HepG2 (cell line): ENCODE data around the gene HBB. TPM values are rescaled to one million over a fixed set of nuclear protein-coding genes. Genes with fewer than 3 reads are reported as not detected.

ENCODE experiments used
- ATAC-seq: fragments of 200-7000 bp; cut with Tn5 transposase; 3 replicates; pipeline ENCODE4 v1.9.1; 2020; ENCODE audit warnings: mild to moderate bottlenecking, moderate library complexity
- BruUV-seq: library from RNA; stranded (reverse); fragments of 400-500 nt; replicated peaks from 2 replicates; lab custom pipeline; 2021; lab: Mats Ljungman, UMichigan
- CTCF ChIA-PET: fragments of 300-600 bp; formaldehyde crosslinking; extraction: SDS; loops from one replicate; lab custom pipeline; 2021; ENCODE audit warnings: low total read pairs, inconsistent platforms, low intra/inter-chr PET ratio; lab: Yijun Ruan, JAX
- POLR2A ChIA-PET: fragments of 350-600 bp; sonication (Branson Sonifier 250); formaldehyde crosslinking; loops from one replicate; lab custom pipeline; 2020; ENCODE audit warnings: antibody characterized with exemption, inconsistent platforms; lab: Yijun Ruan, JAX
- DNase-seq: peaks from one replicate; pipeline ENCODE4 v3.0.0-alpha.2; 2015; ENCODE audit warnings: low spot score
- FAIRE-seq: peaks from 3 replicates; lab custom pipeline; 2011; peaks lifted over from hg19 to GRCh38; lab: Jason Lieb, UNC
- H2AFZ ChIP-seq: one replicate; pipeline ENCODE4 v1.6.1; 2011; ENCODE audit warnings: low read length, inconsistent platforms
- H3K27ac ChIP-seq: fragments of 300-600 bp; 3 replicates; pipeline ENCODE4 v1.8.0; 2011; ENCODE audit warnings: mixed run types, mild to moderate bottlenecking, mixed read lengths, low read length, inconsistent platforms; ENCODE audit not compliant: insufficient read depth; ENCODE audit errors: extremely low read length
- H3K27me3 ChIP-seq, 2 experiments: fragments of 200-600 bp in 1 of 2; 2 replicates in 1 of 2; 3 replicates in 1 of 2; pipeline versions ENCODE4 v1.6.0 to v1.8.0; 2011; ENCODE audit warnings: low read length in 2 of 2, mild to moderate bottlenecking in 2 of 2, moderate library complexity in 2 of 2, inconsistent platforms in 1 of 2; ENCODE audit not compliant: insufficient read depth in 2 of 2, control insufficient read depth in 1 of 2
- H3K36me3 ChIP-seq, 2 experiments: fragments of 200-600 bp in 1 of 2; replicated peaks in 1 of 2; 2 replicates in 1 of 2; 3 replicates in 1 of 2; pipeline versions ENCODE4 v1.5.1 to v1.8.0; 2011; ENCODE audit warnings: low read length in 2 of 2, inconsistent platforms in 1 of 2; ENCODE audit not compliant: insufficient read depth in 2 of 2, control insufficient read depth in 1 of 2
- H3K4me1 ChIP-seq: 2 replicates; pipeline ENCODE4 v1.5.1; 2012; ENCODE audit warnings: low read length, inconsistent platforms; ENCODE audit not compliant: insufficient read depth
- H3K4me2 ChIP-seq: 2 replicates; pipeline ENCODE4 v1.6.0; 2011; ENCODE audit warnings: low read depth, low read length, inconsistent platforms
- H3K4me3 ChIP-seq, 3 experiments: fragments of 200-600 bp in 1 of 3; sonication (generic), shearing (Covaris generic) in 1 of 3; replicated peaks in 1 of 3; 2 replicates each; pipeline ENCODE4 v1.5.1; 2011 to 2016; ENCODE audit warnings: low read length in 3 of 3, inconsistent platforms in 2 of 3, low read depth in 2 of 3, mild to moderate bottlenecking in 2 of 3, control low read depth in 1 of 3, mixed read lengths in 1 of 3; ENCODE audit not compliant: insufficient read depth in 1 of 3
- H3K79me2 ChIP-seq: one replicate; pipeline ENCODE4 v1.6.1; 2011; ENCODE audit warnings: low read length, inconsistent platforms; ENCODE audit not compliant: insufficient read depth
- H3K9ac ChIP-seq: 2 replicates; pipeline ENCODE4 v1.6.0; 2011; ENCODE audit warnings: mild to moderate bottlenecking, low read depth, low read length, inconsistent platforms; ENCODE audit not compliant: insufficient read depth
- H3K9me3 ChIP-seq: 2 replicates; pipeline ENCODE4 v1.5.1; 2012; ENCODE audit warnings: mild to moderate bottlenecking, low read length
- H4K20me1 ChIP-seq: 2 replicates; pipeline ENCODE4 v1.6.0; 2011; ENCODE audit warnings: inconsistent platforms, mild to moderate bottlenecking, low read length, moderate library complexity; ENCODE audit not compliant: insufficient read depth
- EHMT2 ChIP-seq: fragments of 200-600 bp; sonication (generic); IDR thresholded peaks from 2 replicates; pipeline ENCODE4 v1.7.0; 2017; ENCODE audit warnings: antibody characterized with exemption, low read depth, low read length, borderline replicate concordance
- TMF1 ChIP-seq: sonication (generic); formaldehyde crosslinking; IDR thresholded peaks from 2 replicates; pipeline ENCODE4 v1.8.1; 2022; ENCODE audit warnings: low read depth, missing genetic modification reagents
- WGBS: methylation state at CpG from one replicate; pipeline ENCODE4 v1.1.6; 2017; ENCODE audit warnings: low lambda C conversion rate; 5-methylcytosine and 5-hydroxymethylcytosine counted together
- in situ Hi-C: cut with HindIII; loops from 2 replicates; pipeline ENCODE4 v1.10.0; 2017; ENCODE audit warnings: low pct_unique_long_range_greater_than_20kb; ENCODE audit not compliant: extremely low pct_ligation_motif_present
- intact Hi-C: fragments of 100-400 bp; cut with micrococcal nuclease; formaldehyde crosslinking; loops from one replicate; pipeline ENCODE4 v1.10.0; 2022; ENCODE audit not compliant: unreplicated experiment
- polyA plus RNA-seq, 8 experiments: library from polyadenylated mRNA; depleted of rRNA in 3 of 8; stranded (reverse) in 7 of 8; unstranded in 1 of 8; fragments of >200 nt; fragmentation: Illumina TruSeq in 4 of 8; extraction: Trizol in 4 of 8; gene quantifications; 2 replicates each; pipeline versions ENCODE4 v1.2.1 to v1.2.3, GENCODE V29; 2011 to 2016; ENCODE audit warnings: low read depth in 4 of 8, missing spikeins in 1 of 8, mixed read lengths in 1 of 8; ENCODE audit not compliant: insufficient read depth in 1 of 8
- total RNA-seq, 5 experiments: library from RNA; depleted of rRNA; stranded (reverse); fragments of >200 nt; fragmentation: Illumina TruSeq; extraction: Trizol; gene quantifications; 2 replicates each; pipeline ENCODE4 v1.2.3, GENCODE V29; 2016; ENCODE audit warnings: low read depth in 1 of 5
- TF ChIP-seq, protein P1 (sequence below): IDR thresholded peaks from 2 replicates; pipeline ENCODE4 v1.6.1; 2016; ENCODE audit warnings: missing biosample characterization, missing genetic modification reagents, low read depth
- TF ChIP-seq, protein P2 (sequence below): sonication (generic); formaldehyde crosslinking; IDR thresholded peaks from 2 replicates; pipeline ENCODE4 v1.4.0; 2020; ENCODE audit warnings: missing genetic modification reagents
- TF ChIP-seq, protein P3 (sequence below): sonication (generic); formaldehyde crosslinking; IDR thresholded peaks from 2 replicates; pipeline ENCODE4 v1.4.0; 2020; ENCODE audit warnings: missing genetic modification reagents
- TF ChIP-seq, protein P4 (sequence below): sonication (generic); formaldehyde crosslinking; IDR thresholded peaks from 2 replicates; pipeline ENCODE4 v1.5.0; 2020; ENCODE audit warnings: mild to moderate bottlenecking, missing genetic modification reagents, borderline replicate concordance
- TF ChIP-seq, protein P5 (sequence below): sonication (generic); formaldehyde crosslinking; IDR thresholded peaks from 2 replicates; pipeline ENCODE4 v1.4.0; 2020; ENCODE audit warnings: missing genetic modification reagents

Gene HBB
- total and polyA plus RNA-seq, 2 of the 13 experiments (the other 11 are each of a cell fraction or from before 2014, with no cell fraction given), result not detected

DNA sequence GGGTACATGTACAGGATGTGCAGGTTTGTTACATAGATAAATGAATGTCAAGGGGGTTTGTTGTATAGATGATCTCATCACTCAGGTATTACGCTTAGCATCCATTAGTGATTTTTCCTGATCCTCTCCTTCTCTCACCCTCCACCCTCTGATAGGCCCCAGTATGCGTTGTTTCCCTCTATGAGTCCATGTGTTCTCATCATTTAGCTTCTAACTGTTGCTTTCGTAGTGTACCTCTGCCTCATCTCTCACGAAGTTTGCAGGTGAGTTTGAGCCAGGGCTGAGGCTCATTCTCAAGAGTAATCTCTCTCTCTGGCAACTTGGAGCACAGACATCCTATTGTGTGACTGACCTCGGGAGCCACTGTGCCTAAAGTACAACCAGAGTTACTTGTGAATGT is 47.5 kb upstream of the HBB start:
- Histone ChIP-seq H3K27me3 (no peaks in the 10 kb centered on the region), H3K9ac (no peak overlapping the region), H3K27ac (no peak overlapping the region), H3K36me3 (no peaks in the 10 kb centered on the region), H3K79me2 (no peaks in the 10 kb centered on the region), H3K9me3 (no peaks in the 10 kb centered on the region), H3K4me1 (no peaks in the 10 kb centered on the region), H3K4me3 (no peak overlapping the region), H4K20me1 (no peaks in the 10 kb centered on the region), H2AFZ (no peak overlapping the region), H3K4me2 (no peak overlapping the region)
- WGBS, result 3% methylated on average over 5 of the region's 5 CpGs
- DNase-seq, result no peak
- BruUV-seq, result no TSS peak
- ChIA-PET CTCF (no interaction called here), POLR2A (no interaction called here)
- in situ Hi-C loops (no loop called here), intact Hi-C loops (no loop called here)
- no peak for FAIRE-seq
- no peak for ATAC-seq
- TF ChIP-seq TMF1 (CRISPR knock-in tag) (no peak), EHMT2 (no peak)
- TF ChIP-seq, protein P1, sequence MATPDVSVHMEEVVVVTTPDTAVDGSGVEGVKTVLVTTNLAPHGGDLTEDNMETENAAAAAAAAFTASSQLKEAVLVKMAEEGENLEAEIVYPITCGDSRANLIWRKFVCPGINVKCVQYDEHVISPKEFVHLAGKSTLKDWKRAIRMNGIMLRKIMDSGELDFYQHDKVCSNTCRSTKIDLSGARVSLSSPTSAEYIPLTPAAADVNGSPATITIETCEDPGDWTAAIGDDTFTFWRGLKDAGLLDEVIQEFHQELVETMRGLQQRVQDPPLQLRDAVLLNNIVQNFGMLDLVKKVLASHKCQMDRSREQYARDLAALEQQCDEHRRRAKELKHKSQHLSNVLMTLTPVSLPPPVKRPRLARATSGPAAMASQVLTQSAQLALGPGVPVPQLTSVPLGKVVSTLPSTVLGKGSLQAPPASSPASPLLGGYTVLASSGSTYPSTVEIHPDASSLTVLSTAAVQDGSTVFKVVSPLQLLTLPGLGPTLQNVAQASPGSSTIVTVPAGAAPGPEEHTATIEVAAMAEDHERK, result no peak
- TF ChIP-seq, protein P2, sequence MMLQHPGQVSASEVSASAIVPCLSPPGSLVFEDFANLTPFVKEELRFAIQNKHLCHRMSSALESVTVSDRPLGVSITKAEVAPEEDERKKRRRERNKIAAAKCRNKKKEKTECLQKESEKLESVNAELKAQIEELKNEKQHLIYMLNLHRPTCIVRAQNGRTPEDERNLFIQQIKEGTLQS (CRISPR knock-in tag), result no peak
- TF ChIP-seq, protein P3, sequence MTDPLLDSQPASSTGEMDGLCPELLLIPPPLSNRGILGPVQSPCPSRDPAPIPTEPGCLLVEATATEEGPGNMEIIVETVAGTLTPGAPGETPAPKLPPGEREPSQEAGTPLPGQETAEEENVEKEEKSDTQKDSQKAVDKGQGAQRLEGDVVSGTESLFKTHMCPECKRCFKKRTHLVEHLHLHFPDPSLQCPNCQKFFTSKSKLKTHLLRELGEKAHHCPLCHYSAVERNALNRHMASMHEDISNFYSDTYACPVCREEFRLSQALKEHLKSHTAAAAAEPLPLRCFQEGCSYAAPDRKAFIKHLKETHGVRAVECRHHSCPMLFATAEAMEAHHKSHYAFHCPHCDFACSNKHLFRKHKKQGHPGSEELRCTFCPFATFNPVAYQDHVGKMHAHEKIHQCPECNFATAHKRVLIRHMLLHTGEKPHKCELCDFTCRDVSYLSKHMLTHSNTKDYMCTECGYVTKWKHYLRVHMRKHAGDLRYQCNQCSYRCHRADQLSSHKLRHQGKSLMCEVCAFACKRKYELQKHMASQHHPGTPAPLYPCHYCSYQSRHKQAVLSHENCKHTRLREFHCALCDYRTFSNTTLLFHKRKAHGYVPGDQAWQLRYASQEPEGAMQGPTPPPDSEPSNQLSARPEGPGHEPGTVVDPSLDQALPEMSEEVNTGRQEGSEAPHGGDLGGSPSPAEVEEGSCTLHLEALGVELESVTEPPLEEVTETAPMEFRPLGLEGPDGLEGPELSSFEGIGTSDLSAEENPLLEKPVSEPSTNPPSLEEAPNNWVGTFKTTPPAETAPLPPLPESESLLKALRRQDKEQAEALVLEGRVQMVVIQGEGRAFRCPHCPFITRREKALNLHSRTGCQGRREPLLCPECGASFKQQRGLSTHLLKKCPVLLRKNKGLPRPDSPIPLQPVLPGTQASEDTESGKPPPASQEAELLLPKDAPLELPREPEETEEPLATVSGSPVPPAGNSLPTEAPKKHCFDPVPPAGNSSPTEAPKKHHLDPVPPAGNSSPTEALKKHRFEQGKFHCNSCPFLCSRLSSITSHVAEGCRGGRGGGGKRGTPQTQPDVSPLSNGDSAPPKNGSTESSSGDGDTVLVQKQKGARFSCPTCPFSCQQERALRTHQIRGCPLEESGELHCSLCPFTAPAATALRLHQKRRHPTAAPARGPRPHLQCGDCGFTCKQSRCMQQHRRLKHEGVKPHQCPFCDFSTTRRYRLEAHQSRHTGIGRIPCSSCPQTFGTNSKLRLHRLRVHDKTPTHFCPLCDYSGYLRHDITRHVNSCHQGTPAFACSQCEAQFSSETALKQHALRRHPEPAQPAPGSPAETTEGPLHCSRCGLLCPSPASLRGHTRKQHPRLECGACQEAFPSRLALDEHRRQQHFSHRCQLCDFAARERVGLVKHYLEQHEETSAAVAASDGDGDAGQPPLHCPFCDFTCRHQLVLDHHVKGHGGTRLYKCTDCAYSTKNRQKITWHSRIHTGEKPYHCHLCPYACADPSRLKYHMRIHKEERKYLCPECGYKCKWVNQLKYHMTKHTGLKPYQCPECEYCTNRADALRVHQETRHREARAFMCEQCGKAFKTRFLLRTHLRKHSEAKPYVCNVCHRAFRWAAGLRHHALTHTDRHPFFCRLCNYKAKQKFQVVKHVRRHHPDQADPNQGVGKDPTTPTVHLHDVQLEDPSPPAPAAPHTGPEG (CRISPR knock-in tag), result no peak
- TF ChIP-seq, protein P4, sequence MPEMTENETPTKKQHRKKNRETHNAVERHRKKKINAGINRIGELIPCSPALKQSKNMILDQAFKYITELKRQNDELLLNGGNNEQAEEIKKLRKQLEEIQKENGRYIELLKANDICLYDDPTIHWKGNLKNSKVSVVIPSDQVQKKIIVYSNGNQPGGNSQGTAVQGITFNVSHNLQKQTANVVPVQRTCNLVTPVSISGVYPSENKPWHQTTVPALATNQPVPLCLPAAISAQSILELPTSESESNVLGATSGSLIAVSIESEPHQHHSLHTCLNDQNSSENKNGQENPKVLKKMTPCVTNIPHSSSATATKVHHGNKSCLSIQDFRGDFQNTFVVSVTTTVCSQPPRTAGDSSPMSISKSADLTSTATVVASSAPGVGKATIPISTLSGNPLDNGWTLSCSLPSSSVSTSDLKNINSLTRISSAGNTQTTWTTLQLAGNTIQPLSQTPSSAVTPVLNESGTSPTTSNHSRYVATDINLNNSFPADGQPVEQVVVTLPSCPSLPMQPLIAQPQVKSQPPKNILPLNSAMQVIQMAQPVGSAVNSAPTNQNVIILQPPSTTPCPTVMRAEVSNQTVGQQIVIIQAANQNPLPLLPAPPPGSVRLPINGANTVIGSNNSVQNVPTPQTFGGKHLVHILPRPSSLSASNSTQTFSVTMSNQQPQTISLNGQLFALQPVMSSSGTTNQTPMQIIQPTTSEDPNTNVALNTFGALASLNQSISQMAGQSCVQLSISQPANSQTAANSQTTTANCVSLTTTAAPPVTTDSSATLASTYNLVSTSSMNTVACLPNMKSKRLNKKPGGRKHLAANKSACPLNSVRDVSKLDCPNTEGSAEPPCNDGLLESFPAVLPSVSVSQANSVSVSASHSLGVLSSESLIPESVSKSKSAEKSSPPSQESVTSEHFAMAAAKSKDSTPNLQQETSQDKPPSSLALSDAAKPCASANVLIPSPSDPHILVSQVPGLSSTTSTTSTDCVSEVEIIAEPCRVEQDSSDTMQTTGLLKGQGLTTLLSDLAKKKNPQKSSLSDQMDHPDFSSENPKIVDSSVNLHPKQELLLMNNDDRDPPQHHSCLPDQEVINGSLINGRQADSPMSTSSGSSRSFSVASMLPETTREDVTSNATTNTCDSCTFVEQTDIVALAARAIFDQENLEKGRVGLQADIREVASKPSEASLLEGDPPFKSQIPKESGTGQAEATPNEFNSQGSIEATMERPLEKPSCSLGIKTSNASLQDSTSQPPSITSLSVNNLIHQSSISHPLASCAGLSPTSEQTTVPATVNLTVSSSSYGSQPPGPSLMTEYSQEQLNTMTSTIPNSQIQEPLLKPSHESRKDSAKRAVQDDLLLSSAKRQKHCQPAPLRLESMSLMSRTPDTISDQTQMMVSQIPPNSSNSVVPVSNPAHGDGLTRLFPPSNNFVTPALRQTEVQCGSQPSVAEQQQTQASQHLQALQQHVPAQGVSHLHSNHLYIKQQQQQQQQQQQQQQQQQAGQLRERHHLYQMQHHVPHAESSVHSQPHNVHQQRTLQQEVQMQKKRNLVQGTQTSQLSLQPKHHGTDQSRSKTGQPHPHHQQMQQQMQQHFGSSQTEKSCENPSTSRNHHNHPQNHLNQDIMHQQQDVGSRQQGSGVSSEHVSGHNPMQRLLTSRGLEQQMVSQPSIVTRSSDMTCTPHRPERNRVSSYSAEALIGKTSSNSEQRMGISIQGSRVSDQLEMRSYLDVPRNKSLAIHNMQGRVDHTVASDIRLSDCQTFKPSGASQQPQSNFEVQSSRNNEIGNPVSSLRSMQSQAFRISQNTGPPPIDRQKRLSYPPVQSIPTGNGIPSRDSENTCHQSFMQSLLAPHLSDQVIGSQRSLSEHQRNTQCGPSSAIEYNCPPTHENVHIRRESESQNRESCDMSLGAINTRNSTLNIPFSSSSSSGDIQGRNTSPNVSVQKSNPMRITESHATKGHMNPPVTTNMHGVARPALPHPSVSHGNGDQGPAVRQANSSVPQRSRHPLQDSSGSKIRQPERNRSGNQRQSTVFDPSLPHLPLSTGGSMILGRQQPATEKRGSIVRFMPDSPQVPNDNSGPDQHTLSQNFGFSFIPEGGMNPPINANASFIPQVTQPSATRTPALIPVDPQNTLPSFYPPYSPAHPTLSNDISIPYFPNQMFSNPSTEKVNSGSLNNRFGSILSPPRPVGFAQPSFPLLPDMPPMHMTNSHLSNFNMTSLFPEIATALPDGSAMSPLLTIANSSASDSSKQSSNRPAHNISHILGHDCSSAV (CRISPR knock-in tag), result no peak
- TF ChIP-seq, protein P5, sequence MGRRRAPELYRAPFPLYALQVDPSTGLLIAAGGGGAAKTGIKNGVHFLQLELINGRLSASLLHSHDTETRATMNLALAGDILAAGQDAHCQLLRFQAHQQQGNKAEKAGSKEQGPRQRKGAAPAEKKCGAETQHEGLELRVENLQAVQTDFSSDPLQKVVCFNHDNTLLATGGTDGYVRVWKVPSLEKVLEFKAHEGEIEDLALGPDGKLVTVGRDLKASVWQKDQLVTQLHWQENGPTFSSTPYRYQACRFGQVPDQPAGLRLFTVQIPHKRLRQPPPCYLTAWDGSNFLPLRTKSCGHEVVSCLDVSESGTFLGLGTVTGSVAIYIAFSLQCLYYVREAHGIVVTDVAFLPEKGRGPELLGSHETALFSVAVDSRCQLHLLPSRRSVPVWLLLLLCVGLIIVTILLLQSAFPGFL (CRISPR knock-in tag), result no peak
